ENCODE data around the gene FAM170B.

The FAM170B gene

GRCh38 chr10:49152037-49152436, 18.2 kb upstream of the FAM170B start:
- no peak for DNase-seq (ENCODE audit: low read depth in 2 of 2)

GRCh38 chr10:49151481-49151880, 17.7 kb upstream of the FAM170B start:
- no peak for DNase-seq (ENCODE audit: low read depth in 2 of 2)

- no peak for DNase-seq (ENCODE audit: low read depth in 2 of 2)
These were observed 17.2 kb upstream of the FAM170B start for GRCh38 chr10:49151025-49151445.

GRCh38 chr10:49150426-49150825, 16.6 kb upstream of the FAM170B start:
- no peak for DNase-seq (ENCODE audit: low read depth in 2 of 2)

- DNase-seq (ENCODE audit: low read depth in 2 of 2): no peak
These were observed 16.1 kb upstream of the FAM170B start for GRCh38 chr10:49149881-49150280.

- no peak for DNase-seq (ENCODE audit: low read depth in 2 of 2)
These were observed 10.4 kb upstream of the FAM170B start for GRCh38 chr10:49144058-49144720.

GRCh38 chr10:49143249-49143648, 9.4 kb upstream of the FAM170B start:
- DNase-seq (ENCODE audit: low read depth in 2 of 2): no peak

- no peak for DNase-seq (ENCODE audit: low read depth in 2 of 2)
These were observed 7.9 kb upstream of the FAM170B start for GRCh38 chr10:49141541-49142332.

- no peak for DNase-seq (ENCODE audit: low read depth in 2 of 2)
These were observed 6.7 kb upstream of the FAM170B start for GRCh38 chr10:49140304-49141177.

- DNase-seq (ENCODE audit: low read depth in 2 of 2): no peak
These were observed 6.0 kb upstream of the FAM170B start for GRCh38 chr10:49139846-49140195.

- no peak for DNase-seq (ENCODE audit: low read depth in 2 of 2)
These were observed 5.4 kb upstream of the FAM170B start for GRCh38 chr10:49139028-49139845.

GRCh38 chr10:49138361-49138891, 4.6 kb upstream of the FAM170B start:
- DNase-seq (ENCODE audit: low read depth in 2 of 2): no peak

GRCh38 chr10:49136525-49136924, 2.7 kb upstream of the FAM170B start:
- DNase-seq (ENCODE audit: low read depth in 2 of 2): no peak

GRCh38 chr10:49135575-49136313, 1.9 kb upstream of the FAM170B start:
- DNase-seq (ENCODE audit: low read depth in 2 of 2): no peak

- DNase-seq (ENCODE audit: low read depth in 2 of 2): no peak
These were observed 506 bp upstream of the FAM170B start for GRCh38 chr10:49134327-49134726.

GRCh38 chr10:49132362-49132737, 1.5 kb downstream of the FAM170B start:
- DNase-seq (ENCODE audit: low read depth in 2 of 2): no peak

- no peak for DNase-seq (ENCODE audit: low read depth in 2 of 2)
These were observed 2.1 kb downstream of the FAM170B start for GRCh38 chr10:49131507-49132361.

- DNase-seq (ENCODE audit: low read depth in 2 of 2): no peak
These were observed 4.4 kb downstream of the FAM170B start for GRCh38 chr10:49129376-49129775.

GRCh38 chr10:49128854-49129253, 5.0 kb downstream of the FAM170B start:
- no peak for DNase-seq (ENCODE audit: low read depth in 2 of 2)

Data from stimulated activated CD8-positive, alpha-beta memory T cell treated with anti-CD3 and anti-CD28 coated beads, Interleukin-2, amount 100 ng/mL, for 1 hour (primary cell).